H1 (cell line): ENCODE measurements around the gene UHRF1. TPM values are rescaled to one million over a fixed set of nuclear protein-coding genes. Genes with fewer than 3 reads are reported as not detected.

Experiments used
- CTCF ChIA-PET: fragments of 300-600 bp; sonication (Branson Sonifier 250); formaldehyde crosslinking; loops from one replicate; lab custom pipeline; 2021; ENCODE audit not compliant: partially characterized antibody; lab: Charles Lee
- POLR2A ChIA-PET: fragments of 300-600 bp; sonication (Branson Sonifier 250); formaldehyde crosslinking; loops from one replicate; lab custom pipeline; 2021; ENCODE audit warnings: inconsistent platforms; ENCODE audit not compliant: partially characterized antibody; lab: Charles Lee
- DNase-seq, 2 experiments: peaks; one replicate each; pipeline versions ENCODE4 v3.0.0 to v3.0.0-alpha.2; 2010 to 2022; ENCODE audit warnings: low spot score in 2 of 2, low read depth in 1 of 2, mixed read lengths in 1 of 2
- FAIRE-seq: peaks from 2 replicates; lab custom pipeline; 2011; peaks lifted over from hg19 to GRCh38; lab: Jason Lieb, UNC
- H2AFZ ChIP-seq: 2 replicates; pipeline ENCODE4 v1.8.1; 2012; ENCODE audit warnings: low read length, inconsistent platforms
- H2AK5ac ChIP-seq: 2 replicates; pipeline ENCODE4 v1.6.1; 2013; ENCODE audit warnings: low read depth, low read length
- H2BK120ac ChIP-seq: replicated peaks from 2 replicates; pipeline ENCODE3; 2013; ENCODE audit warnings: low read depth, low read length, inconsistent platforms
- H2BK12ac ChIP-seq: 2 replicates; pipeline ENCODE4 v1.6.1; 2013; ENCODE audit warnings: low read depth, low read length
- H2BK15ac ChIP-seq: 2 replicates; pipeline ENCODE4 v1.6.1; 2013; ENCODE audit warnings: low read length
- H2BK20ac ChIP-seq: 2 replicates; pipeline ENCODE4 v1.6.1; 2013; ENCODE audit warnings: low read length
- H2BK5ac ChIP-seq: 2 replicates; pipeline ENCODE4 v1.6.1; 2013; ENCODE audit warnings: low read depth, low read length
- H3K14ac ChIP-seq: 2 replicates; pipeline ENCODE4 v1.6.1; 2013; ENCODE audit warnings: inconsistent platforms; ENCODE audit not compliant: insufficient read length
- H3K18ac ChIP-seq: 2 replicates; pipeline ENCODE4 v1.6.1; 2013; ENCODE audit warnings: low read length; ENCODE audit errors: extremely low read depth
- H3K23ac ChIP-seq: 2 replicates; pipeline ENCODE4 v1.6.1; 2013; ENCODE audit warnings: inconsistent platforms; ENCODE audit not compliant: insufficient read length
- H3K23me2 ChIP-seq: 2 replicates; pipeline ENCODE4 v1.6.1; 2013; ENCODE audit warnings: low read depth, low read length
- H3K27ac ChIP-seq: 2 replicates; pipeline ENCODE4 v1.6.1; 2011; ENCODE audit warnings: low read depth, low read length, inconsistent platforms
- H3K27me3 ChIP-seq, 4 experiments: replicated peaks in 1 of 4; 1 replicate in 1 of 4; 2 replicates in 3 of 4; pipeline versions ENCODE4 v1.6.1 to v1.8.1; 2011 to 2013; ENCODE audit warnings: low read length in 3 of 4, mild to moderate bottlenecking in 3 of 4, inconsistent platforms in 2 of 4, mixed read lengths in 2 of 4, moderate library complexity in 1 of 4; ENCODE audit not compliant: control insufficient read depth in 3 of 4, insufficient read depth in 3 of 4; ENCODE audit errors: extremely low read depth in 1 of 4
- H3K36me3 ChIP-seq, 4 experiments: 2 replicates each; pipeline versions ENCODE4 v1.6.1 to v1.8.1; 2011 to 2013; ENCODE audit warnings: mild to moderate bottlenecking in 4 of 4, low read length in 3 of 4, moderate library complexity in 2 of 4, control low read depth in 1 of 4, inconsistent platforms in 1 of 4; ENCODE audit not compliant: insufficient read depth in 4 of 4, control insufficient read depth in 2 of 4
- H3K4ac ChIP-seq: replicated peaks from 2 replicates; pipeline ENCODE3; 2013; ENCODE audit warnings: low read length, low read depth, mixed read lengths, inconsistent platforms; ENCODE audit not compliant: insufficient read length
- H3K4me1 ChIP-seq, 4 experiments: replicated peaks in 1 of 4; 1 replicate in 1 of 4; 2 replicates in 3 of 4; pipeline versions ENCODE4 v1.6.1 to v1.8.1; 2011 to 2013; ENCODE audit warnings: low read length in 3 of 4, inconsistent platforms in 2 of 4, mixed read lengths in 1 of 4; ENCODE audit not compliant: insufficient read depth in 4 of 4, control insufficient read depth in 3 of 4
- H3K4me2 ChIP-seq, 2 experiments: 2 replicates each; pipeline versions ENCODE4 v1.6.1 to v1.8.1; 2011 to 2013; ENCODE audit warnings: low read depth in 2 of 2, low read length in 2 of 2, control low read depth in 1 of 2, inconsistent platforms in 1 of 2, mild to moderate bottlenecking in 1 of 2; ENCODE audit not compliant: insufficient read depth in 1 of 2
- H3K4me3 ChIP-seq, 4 experiments: fragments of 200-600, 300-600 bp in 1 of 4; sonication (generic), shearing (Covaris generic), sonication (Bioruptor Twin) in 1 of 4; 2 replicates each; pipeline versions ENCODE4 v1.5.1 to v1.8.1; 2011 to 2016; ENCODE audit warnings: low read length in 4 of 4, low read depth in 3 of 4, control low read depth in 2 of 4, inconsistent platforms in 2 of 4, mild to moderate bottlenecking in 2 of 4, mixed read lengths in 1 of 4, moderate library complexity in 1 of 4; ENCODE audit not compliant: insufficient read depth in 2 of 4; ENCODE audit errors: extremely low read depth in 1 of 4
- H3K56ac ChIP-seq: replicated peaks from 2 replicates; pipeline ENCODE3; 2013; ENCODE audit warnings: low read depth, mild to moderate bottlenecking, mixed read lengths, low read length, inconsistent platforms; ENCODE audit not compliant: insufficient read length
- H3K79me1 ChIP-seq: 2 replicates; pipeline ENCODE4 v1.6.1; 2013; ENCODE audit warnings: low read depth, low read length, control low read depth
- H3K79me2 ChIP-seq, 2 experiments: 2 replicates each; pipeline versions ENCODE4 v1.6.1 to v1.8.1; 2012 to 2013; ENCODE audit warnings: low read length in 2 of 2, mild to moderate bottlenecking in 2 of 2, inconsistent platforms in 1 of 2; ENCODE audit not compliant: insufficient read depth in 2 of 2, control insufficient read depth in 1 of 2
- H3K9ac ChIP-seq, 4 experiments: replicated peaks in 1 of 4; 1 replicate in 1 of 4; 2 replicates in 3 of 4; pipeline versions ENCODE4 v1.6.1 to v1.8.1; 2011 to 2013; ENCODE audit warnings: low read depth in 3 of 4, low read length in 3 of 4, control low read depth in 2 of 4, mild to moderate bottlenecking in 2 of 4, moderate library complexity in 2 of 4, inconsistent platforms in 1 of 4; ENCODE audit errors: extremely low read depth in 1 of 4
- H3K9me3 ChIP-seq, 2 experiments: 2 replicates each; pipeline versions ENCODE4 v1.6.1 to v1.8.1; 2012 to 2013; ENCODE audit warnings: mild to moderate bottlenecking in 2 of 2, moderate library complexity in 2 of 2, control low read depth in 1 of 2, inconsistent platforms in 1 of 2, low read depth in 1 of 2, low read length in 1 of 2, mixed read lengths in 1 of 2; ENCODE audit not compliant: insufficient read depth in 2 of 2
- H4K20me1 ChIP-seq, 2 experiments: replicated peaks in 1 of 2; 2 replicates each; pipeline versions ENCODE3 to v1.8.1; 2011 to 2013; ENCODE audit warnings: inconsistent platforms in 2 of 2, low read length in 2 of 2, mild to moderate bottlenecking in 1 of 2; ENCODE audit not compliant: insufficient read depth in 2 of 2, control insufficient read depth in 1 of 2
- H4K5ac ChIP-seq: 2 replicates; pipeline ENCODE4 v1.6.1; 2013; ENCODE audit warnings: low read length, low read depth, mixed read lengths, inconsistent platforms; ENCODE audit not compliant: insufficient read length
- H4K8ac ChIP-seq: 2 replicates; pipeline ENCODE4 v1.8.0; 2013; ENCODE audit warnings: mild to moderate bottlenecking, moderate library complexity, low read length, inconsistent platforms; ENCODE audit not compliant: insufficient read depth; ENCODE audit errors: extremely low read depth
- H4K91ac ChIP-seq: replicated peaks from 2 replicates; pipeline ENCODE3; 2013; ENCODE audit warnings: low read length, mixed read lengths, inconsistent platforms; ENCODE audit not compliant: insufficient read length
- CREB1 ChIP-seq: IDR thresholded peaks from 2 replicates; pipeline ENCODE4 v1.6.1; 2012; ENCODE audit warnings: inconsistent platforms
- GABPA ChIP-seq: IDR thresholded peaks from 2 replicates; pipeline ENCODE4 v1.6.1; 2011; ENCODE audit warnings: mild to moderate bottlenecking, low read length, moderate library complexity, borderline replicate concordance; ENCODE audit not compliant: insufficient read depth
- TAF1 ChIP-seq: IDR thresholded peaks from 2 replicates; pipeline ENCODE4 v1.6.1; 2011; ENCODE audit warnings: mild to moderate bottlenecking, low read depth, low read length
- WGBS, 2 experiments: shearing (Covaris generic) in 1 of 2; methylation state at CpG; one replicate each; pipeline versions ENCODE4 v1.1.6 to v1.1.7; 2013 to 2015; ENCODE audit warnings: low lambda C conversion rate in 2 of 2, mixed read lengths in 2 of 2, inconsistent platforms in 1 of 2, low coverage in 1 of 2, missing lambda C conversion rate in 1 of 2; ENCODE audit not compliant: insufficient replicate concordance in 2 of 2, insufficient coverage in 1 of 2, insufficient read length in 1 of 2; ENCODE audit errors: extremely low coverage in 1 of 2, missing lambda C conversion rate in 1 of 2; 5-methylcytosine and 5-hydroxymethylcytosine counted together
- polyA plus RNA-seq, 7 experiments: library from polyadenylated mRNA; depleted of rRNA in 3 of 7; stranded (reverse) in 5 of 7; unstranded in 2 of 7; fragments of >200 nt in 5 of 7; fragments of 200-250 nt in 2 of 7; gene quantifications; 1 replicate in 5 of 7; 2 replicates in 1 of 7; 4 replicates in 1 of 7; pipeline versions ENCODE4 v1.2.1 to v1.2.3, GENCODE V29; 2011 to 2013; ENCODE audit warnings: missing spikeins in 2 of 7, mixed read lengths in 2 of 7
- total RNA-seq: library from RNA; stranded (reverse); fragmentation: NEBNext Ultra II Directional; extraction: Animal tissue kit (Norgen Biotek cat#: 25700); gene quantifications from 2 replicates; pipeline ENCODE4 v1.2.1, GENCODE V29; 2021

The UHRF1 gene
- total and polyA plus RNA-seq, 2 of the 8 experiments (the other 6 are each of a cell fraction or from before 2014, with no cell fraction given): 14.7 to 65.8 TPM

DNA sequence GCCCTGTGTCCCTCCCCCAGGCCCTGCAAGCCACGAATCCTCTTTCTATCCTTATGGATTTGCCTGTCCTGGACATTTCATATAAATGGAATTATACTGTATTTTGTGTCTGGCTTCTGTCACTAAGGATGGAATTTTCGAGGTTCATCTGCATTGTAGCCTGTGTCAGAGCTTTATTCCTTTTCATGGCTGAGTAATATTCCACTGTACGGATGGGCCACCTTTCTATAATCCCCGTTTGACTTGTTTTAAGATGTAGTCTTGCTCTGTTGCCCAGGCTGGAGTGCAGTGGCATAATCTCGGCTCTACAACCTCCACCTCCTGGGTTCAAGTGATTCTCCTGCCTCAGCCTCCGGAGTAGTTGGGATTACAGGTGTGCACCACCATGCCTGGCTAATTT is 55.8 kb downstream of the UHRF1 start:
- Histone ChIP-seq H2BK12ac (no peak overlapping the region), H3K4me1 (peaks cover 0 to 5% (median 2%) of the 10 kb centered on the region in 4 experiments; a peak in 5 of 7 replicates), H4K20me1 (peaks cover 0 to 4% of the 10 kb centered on the region in 2 experiments), H2AK5ac (no peak overlapping the region), H3K9ac (no peak overlapping the region), H4K5ac (no peak overlapping the region), H3K18ac (no peak overlapping the region), H2BK5ac (no peak overlapping the region), H2BK20ac (no peak overlapping the region), H3K4ac (no peak overlapping the region), H3K4me3 (no peak overlapping the region), H3K9me3 (no peaks in the 10 kb centered on the region), H3K14ac (no peak overlapping the region), H3K36me3 (peaks cover 0 to 19% (median 8%) of the 10 kb centered on the region in 4 experiments; a peak in 5 of 8 replicates), H2AFZ (no peak overlapping the region), H3K4me2 (no peak overlapping the region), H3K27me3 (peaks cover 0 to 4% (median 0%) of the 10 kb centered on the region in 4 experiments; a peak in 2 of 7 replicates), H3K27ac (no peak overlapping the region), H4K8ac (no peak overlapping the region), H3K56ac (no peak overlapping the region), H3K23me2 (peaks cover 10% of the 10 kb centered on the region; the same call in 1 of the 2 replicates), H3K79me1 (peaks cover 2% of the 10 kb centered on the region; the same call in 1 of the 2 replicates), H3K79me2 (peaks cover 0 to 5% of the 10 kb centered on the region in 2 experiments; a peak in 1 of 4 replicates), H2BK120ac (no peak overlapping the region), H4K91ac (no peak overlapping the region), H2BK15ac (no peak overlapping the region), H3K23ac (no peak overlapping the region)
- 87% methylated on average over 6 of the region's 6 CpGs; no CpG with 5 or more reads in 1 of the 2 experiments for WGBS, 2 experiments
- DNase-seq (no peak), FAIRE-seq (no peak)
- CTCF ChIA-PET: interaction anchor here (1.2 to 2.5 kb wide), 2 partner anchors 61 to 64 kb away, joined by 5 to 7 read pairs; no protein-coding TSS in a partner anchor
- POLR2A ChIA-PET: interaction anchor here (1.3 kb wide), 1 partner anchor 10 kb away, joined by 3 read pairs; no protein-coding TSS in a partner anchor
- TF ChIP-seq CREB1 (no peak), TAF1 (no peak), GABPA (no peak)
